Colonic mucosa (tissue), 4 donors: ENCODE data around the gene KRT10. TPM values are rescaled to one million over a fixed set of nuclear protein-coding genes. Genes with fewer than 3 reads are reported as not detected.

Source experiments
- DNase-seq: peaks from one replicate; pipeline ENCODE4 v3.0.0-alpha.2; 2020
- H3K27ac ChIP-seq: fragments of 200-600 bp; one replicate; pipeline ENCODE4 v1.8.0; 2021
- H3K27me3 ChIP-seq: fragments of 200-600 bp; one replicate; pipeline ENCODE4 v1.8.0; 2021
- H3K36me3 ChIP-seq: fragments of 200-600 bp; one replicate; pipeline ENCODE4 v1.8.0; 2021
- H3K4me1 ChIP-seq: fragments of 200-600 bp; one replicate; pipeline ENCODE4 v1.8.0; 2021; ENCODE audit warnings: mild to moderate bottlenecking
- H3K4me3 ChIP-seq: fragments of 200-600 bp; one replicate; pipeline ENCODE4 v1.8.0; 2021
- H3K9ac ChIP-seq, 2 donors: one replicate each; pipeline ENCODE4 v1.7.0; 2013; ENCODE audit warnings: control low read depth in 2 of 2, low read depth in 2 of 2, low read length in 2 of 2
- H3K9me3 ChIP-seq: fragments of 200-600 bp; one replicate; pipeline ENCODE4 v1.8.0; 2021
- intact Hi-C: fragments of 100-400 bp; cut with DNase I; formaldehyde crosslinking; loops from one replicate; pipeline ENCODE4 v1.14.1; 2022
- total RNA-seq, 2 donors: library from RNA; stranded (reverse); fragmentation: NEBNext Ultra II Directional in 1 of 2; extraction: Animal tissue kit (Norgen Biotek cat#: 25700) in 1 of 2; gene quantifications; one replicate each; pipeline ENCODE4 v1.2.1, GENCODE V29; 2021
- TF ChIP-seq, protein P1 (sequence below): fragments of 200-600 bp; IDR thresholded peaks from one replicate; pipeline ENCODE4 v1.8.0; 2022; ENCODE audit warnings: antibody characterized with exemption, mild to moderate bottlenecking
- donor health status: healthy.
- donor health status: DM: no; HTN: no; CAD: no.
- donor health status: DM: no; HTN: no; CAD: no.

The KRT10 gene
- total RNA-seq, 2 donors from 2014 or later: 33.6 to 35.1 TPM

DNA sequence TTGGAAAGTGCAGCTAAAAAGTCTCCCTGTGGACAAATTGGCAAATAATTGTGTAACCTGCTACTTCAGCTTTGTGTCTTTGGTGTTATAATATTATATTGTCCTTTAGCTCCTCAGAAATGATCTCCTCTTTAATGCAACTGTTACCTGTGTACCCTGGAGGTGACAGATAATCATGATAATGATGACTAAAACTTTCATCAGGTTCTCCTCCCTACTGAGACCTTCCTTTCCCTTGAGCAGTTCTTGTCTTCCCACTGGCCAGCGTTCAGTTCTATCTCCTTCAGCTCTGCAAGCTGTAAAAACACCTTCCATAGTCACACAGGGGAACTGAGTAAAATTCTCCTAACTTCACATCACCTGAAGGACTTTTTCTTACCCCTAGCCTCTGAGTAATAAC is 29.9 kb upstream of the KRT10 start:
- no peak for DNase-seq
- Histone ChIP-seq H3K4me1 (no peaks in the 10 kb centered on the region), H3K9me3 (no peaks in the 10 kb centered on the region), H3K27ac (no peak overlapping the region), H3K36me3 (no peaks in the 10 kb centered on the region), H3K9ac (no peak overlapping the region), H3K4me3 (no peak overlapping the region), H3K27me3 (no peaks in the 10 kb centered on the region)
- intact Hi-C loops: loop anchor here (10.0 kb wide), 1 partner anchor 472 kb away; no protein-coding TSS in a partner anchor
- TF ChIP-seq, protein P1, sequence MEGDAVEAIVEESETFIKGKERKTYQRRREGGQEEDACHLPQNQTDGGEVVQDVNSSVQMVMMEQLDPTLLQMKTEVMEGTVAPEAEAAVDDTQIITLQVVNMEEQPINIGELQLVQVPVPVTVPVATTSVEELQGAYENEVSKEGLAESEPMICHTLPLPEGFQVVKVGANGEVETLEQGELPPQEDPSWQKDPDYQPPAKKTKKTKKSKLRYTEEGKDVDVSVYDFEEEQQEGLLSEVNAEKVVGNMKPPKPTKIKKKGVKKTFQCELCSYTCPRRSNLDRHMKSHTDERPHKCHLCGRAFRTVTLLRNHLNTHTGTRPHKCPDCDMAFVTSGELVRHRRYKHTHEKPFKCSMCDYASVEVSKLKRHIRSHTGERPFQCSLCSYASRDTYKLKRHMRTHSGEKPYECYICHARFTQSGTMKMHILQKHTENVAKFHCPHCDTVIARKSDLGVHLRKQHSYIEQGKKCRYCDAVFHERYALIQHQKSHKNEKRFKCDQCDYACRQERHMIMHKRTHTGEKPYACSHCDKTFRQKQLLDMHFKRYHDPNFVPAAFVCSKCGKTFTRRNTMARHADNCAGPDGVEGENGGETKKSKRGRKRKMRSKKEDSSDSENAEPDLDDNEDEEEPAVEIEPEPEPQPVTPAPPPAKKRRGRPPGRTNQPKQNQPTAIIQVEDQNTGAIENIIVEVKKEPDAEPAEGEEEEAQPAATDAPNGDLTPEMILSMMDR: no peak

DNA sequence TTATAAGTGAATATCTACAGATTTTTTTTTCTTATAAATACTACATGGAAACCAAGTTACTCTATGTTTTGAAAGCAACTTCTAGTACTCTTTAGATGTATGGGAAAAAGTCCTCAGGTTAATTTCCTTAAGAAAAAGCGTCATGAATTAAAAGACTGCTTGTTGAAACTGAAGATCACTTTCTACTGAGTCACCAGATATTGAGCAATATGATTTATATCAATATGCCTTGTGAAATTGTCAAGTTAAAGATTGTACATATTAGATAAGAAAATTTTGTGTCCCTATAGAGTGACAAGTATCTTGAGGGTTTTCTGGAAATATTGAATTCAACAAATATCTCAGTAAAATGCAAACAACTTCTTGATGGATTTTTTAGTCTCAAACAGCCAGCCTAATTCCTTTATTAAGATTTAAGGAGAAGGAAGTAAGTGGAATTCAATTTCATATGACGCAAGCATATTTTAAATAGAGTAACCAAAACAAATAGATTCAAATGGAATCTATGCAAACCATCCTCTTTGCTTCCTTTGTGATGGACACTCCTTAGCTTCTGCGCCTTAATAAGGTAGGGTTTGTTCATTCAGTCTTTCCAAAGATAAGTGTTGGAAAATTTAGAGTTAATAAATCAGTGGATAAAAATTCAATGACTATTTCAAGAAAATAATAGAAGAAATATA is 28.0 kb upstream of the KRT10 start:
- Histone ChIP-seq H3K27ac (no peak overlapping the region), H3K9me3 (no peaks in the 10 kb centered on the region), H3K9ac (no peak overlapping the region), H3K27me3 (no peaks in the 10 kb centered on the region), H3K36me3 (no peaks in the 10 kb centered on the region), H3K4me3 (no peak overlapping the region), H3K4me1 (no peaks in the 10 kb centered on the region)
- no peak for DNase-seq
- intact Hi-C loops: loop anchor here (10.0 kb wide), 1 partner anchor 474 kb away; no protein-coding TSS in a partner anchor
- TF ChIP-seq, protein P1: no peak

DNA sequence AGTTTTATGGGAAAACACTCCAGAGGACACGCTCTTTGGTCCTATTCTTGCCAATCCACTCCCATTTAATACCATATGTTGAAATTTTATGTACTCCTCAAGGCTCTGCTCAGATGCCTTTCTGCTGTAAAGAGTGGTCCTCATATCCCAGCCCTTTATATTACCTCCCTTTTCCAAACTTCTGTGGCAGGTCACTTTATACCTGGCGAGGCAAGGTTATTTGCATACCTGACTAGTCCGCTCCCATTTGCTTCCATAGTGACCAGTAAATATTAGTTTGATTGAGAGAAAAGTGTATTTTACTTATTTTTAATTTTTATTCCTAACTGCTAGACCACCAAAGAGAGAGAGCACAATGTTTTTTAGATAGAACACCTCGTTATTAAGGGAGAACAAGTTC is 27.3 kb upstream of the KRT10 start:
- TF ChIP-seq, protein P1: no peak
- Histone ChIP-seq H3K9me3 (no peaks in the 10 kb centered on the region), H3K9ac (no peak overlapping the region), H3K4me1 (no peaks in the 10 kb centered on the region), H3K27me3 (no peaks in the 10 kb centered on the region), H3K27ac (no peak overlapping the region), H3K4me3 (no peak overlapping the region), H3K36me3 (no peaks in the 10 kb centered on the region)
- intact Hi-C loops: loop anchor here (10.0 kb wide), 1 partner anchor 475 kb away; no protein-coding TSS in a partner anchor
- DNase-seq: no peak

DNA sequence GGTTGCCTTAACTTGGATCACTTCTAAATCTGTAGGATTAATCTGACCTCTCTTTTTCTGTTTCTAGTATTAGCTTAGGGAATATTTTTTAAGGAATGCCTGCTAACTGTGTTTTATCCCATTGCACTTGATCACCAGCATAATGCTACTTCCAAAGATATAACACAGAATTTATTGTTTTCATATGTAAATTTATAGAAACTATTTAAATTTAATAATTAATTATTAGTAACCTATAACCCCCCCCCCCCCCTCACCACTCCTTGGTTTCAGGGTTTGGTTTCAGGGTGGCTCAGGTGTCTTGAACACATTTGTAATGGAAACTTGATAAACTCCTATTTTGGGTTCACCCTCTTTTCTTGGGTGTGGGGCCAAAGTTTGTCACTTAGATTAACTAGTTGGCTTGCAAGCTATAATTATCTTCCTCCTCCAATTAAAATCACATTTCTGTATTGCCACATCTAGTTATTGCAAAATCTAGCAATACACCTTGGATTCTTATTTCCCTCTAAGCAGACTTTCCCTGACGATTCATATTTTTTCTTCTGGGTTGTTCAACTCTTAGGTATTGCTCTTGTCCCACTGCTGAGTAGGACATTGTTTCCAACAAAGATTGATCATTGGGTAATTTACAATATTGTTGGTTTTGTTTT is 26.3 kb upstream of the KRT10 start:
- Histone ChIP-seq H3K36me3 (no peaks in the 10 kb centered on the region), H3K9me3 (no peaks in the 10 kb centered on the region), H3K4me1 (no peaks in the 10 kb centered on the region), H3K27me3 (no peaks in the 10 kb centered on the region), H3K27ac (no peak overlapping the region), H3K4me3 (no peak overlapping the region), H3K9ac (no peak overlapping the region)
- no peak for DNase-seq
- intact Hi-C loops: no loop called here
- TF ChIP-seq, protein P1: no peak

DNA sequence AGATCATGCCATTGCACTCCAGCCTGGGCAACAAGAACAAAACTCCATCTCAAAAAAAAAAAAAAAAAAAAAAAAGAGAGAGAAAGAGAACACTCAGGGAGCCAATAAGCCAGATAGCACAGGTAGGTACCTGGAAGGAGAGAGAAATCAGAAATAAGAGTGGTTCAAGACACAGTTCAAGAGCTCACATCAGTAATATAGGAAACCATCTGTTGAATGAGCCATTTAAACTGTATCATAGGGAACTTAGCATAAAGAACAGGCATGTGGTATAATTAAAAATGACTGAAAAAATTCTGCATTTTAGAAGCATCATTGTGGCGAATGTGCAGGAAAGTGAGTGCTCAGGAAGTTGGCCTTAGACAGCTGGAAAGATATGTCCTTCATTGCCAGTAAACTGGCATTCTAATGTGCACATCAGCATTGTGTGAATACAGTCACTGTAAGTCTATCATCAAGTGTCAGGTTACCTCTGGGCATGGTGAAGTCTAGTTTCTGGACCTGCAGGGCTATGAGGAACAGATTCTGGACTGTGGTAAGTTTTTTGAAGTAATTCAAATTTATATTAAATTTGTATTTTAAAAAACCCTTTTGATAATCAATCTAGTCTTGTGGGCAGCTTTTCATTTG is 24.2 kb upstream of the KRT10 start:
- Histone ChIP-seq H3K27ac (no peak overlapping the region), H3K9me3 (no peaks in the 10 kb centered on the region), H3K27me3 (no peaks in the 10 kb centered on the region), H3K36me3 (no peaks in the 10 kb centered on the region), H3K4me3 (no peak overlapping the region), H3K9ac (no peak overlapping the region), H3K4me1 (no peaks in the 10 kb centered on the region)
- TF ChIP-seq, protein P1: no peak
- DNase-seq: no peak
- intact Hi-C loops: no loop called here
